GM12878 (cell line): Measurements from ENCODE around the gene PLCB4. TPM values are rescaled to one million over a fixed set of nuclear protein-coding genes. Genes with fewer than 3 reads are reported as not detected.

Experiments used
- ATAC-seq: fragments of 200-7000 bp; cut with Tn5 transposase; 3 replicates; pipeline ENCODE4 v1.9.1; 2020; ENCODE audit warnings: mild to moderate bottlenecking, moderate library complexity
- BruUV-seq: library from RNA; stranded (reverse); fragments of 400-500 nt; replicated peaks from 2 replicates; lab custom pipeline; 2021; lab: Mats Ljungman, UMichigan
- CTCF ChIA-PET: fragments of 300-600 bp; sonication (Branson Sonifier 250); formaldehyde crosslinking; extraction: SDS; loops from one replicate; lab custom pipeline; 2021; ENCODE audit warnings: inconsistent platforms; lab: Yijun Ruan, JAX
- POLR2A ChIA-PET: fragments of 350-600 bp; formaldehyde crosslinking; extraction: SDS; loops from one replicate; lab custom pipeline; 2021; ENCODE audit warnings: inconsistent platforms; lab: Charles Lee
- RAD21 ChIA-PET: fragments of 300-600 bp; sonication (Branson Sonifier 250); formaldehyde crosslinking; loops from one replicate; lab custom pipeline; 2023; ENCODE audit warnings: antibody characterized with exemption; ENCODE audit not compliant: unreplicated experiment; lab: Charles Lee
- SMC1A ChIA-PET: fragments of 300-600 bp; sonication (Branson Sonifier 250); formaldehyde crosslinking; loops from one replicate; lab custom pipeline; 2023; ENCODE audit not compliant: unreplicated experiment, uncharacterized antibody; lab: Charles Lee
- DNase-seq: peaks from one replicate; pipeline ENCODE4 v3.0.0-alpha.2; 2011; ENCODE audit warnings: low read depth, low spot score
- FAIRE-seq: peaks from 3 replicates; lab custom pipeline; 2011; peaks lifted over from hg19 to GRCh38; lab: Jason Lieb, UNC
- H2AFZ ChIP-seq: 2 replicates; pipeline ENCODE4 v1.6.0; 2011; ENCODE audit warnings: low read depth, low read length, control low read depth; ENCODE audit not compliant: control insufficient read depth
- H3K27ac ChIP-seq: 2 replicates; pipeline ENCODE4 v1.5.1; 2011; ENCODE audit warnings: control low read depth; ENCODE audit not compliant: control insufficient read depth, insufficient read depth
- H3K27me3 ChIP-seq, 2 experiments: replicated peaks in 1 of 2; 2 replicates each; pipeline versions ENCODE4 v1.6.0 to v1.6.1; 2011; ENCODE audit warnings: low read length in 1 of 2; ENCODE audit not compliant: control insufficient read depth in 2 of 2, insufficient read depth in 2 of 2
- H3K36me3 ChIP-seq, 2 experiments: 2 replicates each; pipeline ENCODE4 v1.5.1; 2011; ENCODE audit warnings: low read length in 1 of 2; ENCODE audit not compliant: control insufficient read depth in 2 of 2, insufficient read depth in 2 of 2
- H3K4me1 ChIP-seq: 2 replicates; pipeline ENCODE4 v1.6.1; 2011; ENCODE audit warnings: mild to moderate bottlenecking, low read length, moderate library complexity, mixed read lengths; ENCODE audit not compliant: control insufficient read depth, insufficient read depth
- H3K4me2 ChIP-seq: 2 replicates; pipeline ENCODE4 v1.6.0; 2011; ENCODE audit warnings: control low read depth; ENCODE audit not compliant: control insufficient read depth, insufficient read depth
- H3K4me3 ChIP-seq: fragments of 200-600 bp; sonication (generic); 2 replicates; pipeline ENCODE4 v1.5.1; 2016
- H3K79me2 ChIP-seq: 2 replicates; pipeline ENCODE4 v1.6.0; 2011; ENCODE audit warnings: low read length; ENCODE audit not compliant: control insufficient read depth, insufficient read depth
- H3K9ac ChIP-seq: 2 replicates; pipeline ENCODE4 v1.8.0; 2011; ENCODE audit warnings: low read length, control low read depth, mixed read lengths; ENCODE audit not compliant: control insufficient read depth, insufficient read depth
- H3K9me3 ChIP-seq: replicated peaks from 3 replicates; pipeline ENCODE4 v1.5.1; 2011; ENCODE audit warnings: mild to moderate bottlenecking, low read length; ENCODE audit not compliant: control insufficient read depth, insufficient read depth
- H4K20me1 ChIP-seq: 2 replicates; pipeline ENCODE4 v1.6.0; 2011; ENCODE audit not compliant: control insufficient read depth, insufficient read depth
- CREM ChIP-seq: IDR thresholded peaks from 2 replicates; pipeline ENCODE4 v1.6.1; 2014; ENCODE audit warnings: antibody characterized with exemption, low read depth
- EP300 ChIP-seq, 2 experiments: fragments of 150-350 bp in 1 of 2; IDR thresholded peaks; 2 replicates each; pipeline ENCODE4 v1.6.1; 2011 to 2012; ENCODE audit warnings: low read depth in 2 of 2, low read length in 2 of 2, borderline replicate concordance in 1 of 2, improper control_type of control experiment in 1 of 2, inconsistent platforms in 1 of 2; ENCODE audit not compliant: control insufficient read depth in 1 of 2
- ESRRA ChIP-seq: IDR thresholded peaks from 2 replicates; pipeline ENCODE4 v1.6.1; 2012; ENCODE audit warnings: mild to moderate bottlenecking, low read length, improper control_type of control experiment
- IRF4 ChIP-seq: IDR thresholded peaks from 2 replicates; pipeline ENCODE4 v1.6.1; 2011; ENCODE audit warnings: low read depth, low read length
- LARP7 ChIP-seq: fragments of 450-650 bp; IDR thresholded peaks from 2 replicates; pipeline ENCODE4 v1.6.1; 2017; ENCODE audit warnings: mild to moderate bottlenecking
- MEF2B ChIP-seq: fragments of 450-650 bp; IDR thresholded peaks from 2 replicates; pipeline ENCODE4 v1.6.1; 2018; ENCODE audit warnings: mild to moderate bottlenecking, moderate library complexity; ENCODE audit not compliant: partially characterized antibody, poor library complexity, severe bottlenecking
- NFIC ChIP-seq: IDR thresholded peaks from 2 replicates; pipeline ENCODE4 v1.6.1; 2012; ENCODE audit warnings: low read depth, mild to moderate bottlenecking, inconsistent platforms, low read length, moderate library complexity
- RB1 ChIP-seq: fragments of 450-650 bp; formaldehyde crosslinking; IDR thresholded peaks from 2 replicates; pipeline ENCODE4 v1.6.1; 2017; ENCODE audit warnings: mild to moderate bottlenecking, borderline replicate concordance
- SRF ChIP-seq, 2 experiments: IDR thresholded peaks; 2 replicates each; pipeline ENCODE4 v1.6.1; 2011; ENCODE audit warnings: low read depth in 2 of 2, low read length in 2 of 2, mild to moderate bottlenecking in 1 of 2, moderate library complexity in 1 of 2
- SUPT20H ChIP-seq: IDR thresholded peaks from 2 replicates; pipeline ENCODE4 v1.6.1; 2011; ENCODE audit warnings: low read depth, mild to moderate bottlenecking, low read length, moderate library complexity, borderline replicate concordance; ENCODE audit not compliant: control insufficient read depth
- SUZ12 ChIP-seq: fragments of 200-600 bp; sonication (generic); IDR thresholded peaks from one replicate; pipeline ENCODE4 v1.6.1; 2018; ENCODE audit warnings: antibody characterized with exemption, mild to moderate bottlenecking; ENCODE audit not compliant: unreplicated experiment
- YBX1 ChIP-seq: fragments of 450-650 bp; IDR thresholded peaks from 2 replicates; pipeline ENCODE4 v1.6.1; 2016; ENCODE audit warnings: antibody characterized with exemption
- ZNF274 ChIP-seq: IDR thresholded peaks from one replicate; pipeline ENCODE4 v1.8.0; 2011; ENCODE audit not compliant: insufficient read length, insufficient read depth
- ZNF384 ChIP-seq: IDR thresholded peaks from 2 replicates; pipeline ENCODE4 v1.6.1; 2012; ENCODE audit warnings: low read depth, mild to moderate bottlenecking, low read length, improper control_type of control experiment, borderline replicate concordance
- WGBS: methylation state at CpG from one replicate; pipeline ENCODE4 v1.1.6; 2016; ENCODE audit warnings: low lambda C conversion rate; ENCODE audit not compliant: insufficient replicate concordance, insufficient coverage; ENCODE audit errors: missing lambda C conversion rate; 5-methylcytosine and 5-hydroxymethylcytosine counted together
- in situ Hi-C: fragments of 300-500 bp; cut with MboI; formaldehyde crosslinking; loops from 9 replicates; pipeline ENCODE4 v1.14.3; 2018; ENCODE audit warnings: mixed read lengths
- intact Hi-C: fragments of 100-400 bp; cut with micrococcal nuclease; formaldehyde crosslinking; loops from one replicate; pipeline ENCODE4 v1.14.2; 2022; ENCODE audit not compliant: unreplicated experiment
- polyA plus RNA-seq, 11 experiments: library from polyadenylated mRNA; depleted of rRNA in 4 of 11; unstranded in 6 of 11; stranded (reverse) in 5 of 11; fragments of >200 nt; fragmentation: Nextera tagmentation in 4 of 11; fragmentation: Illumina TruSeq in 1 of 11; extraction: Ambion mirVana in 4 of 11; extraction: Trizol in 1 of 11; gene quantifications; 1 replicate in 1 of 11; 2 replicates in 10 of 11; pipeline versions ENCODE4 v1.2.1 to v1.2.3, GENCODE V29; 2011 to 2016; ENCODE audit warnings: inconsistent platforms in 2 of 11, missing spikeins in 2 of 11, low read depth in 1 of 11
- total RNA-seq, 4 experiments: library from RNA; depleted of rRNA in 3 of 4; stranded (reverse); fragments of >200 nt in 3 of 4; fragmentation: Illumina TruSeq in 1 of 4; extraction: Trizol in 1 of 4; gene quantifications; 2 replicates each; pipeline versions ENCODE4 v1.2.1 to v1.2.3, GENCODE V29; 2013 to 2021
- TF ChIP-seq, protein P1 (sequence below): IDR thresholded peaks from 2 replicates; pipeline ENCODE4 v1.6.1; 2012; ENCODE audit warnings: low read depth, low read length, improper control_type of control experiment
- TF ChIP-seq, protein P2 (sequence below): fragments of 450-650 bp; IDR thresholded peaks from 2 replicates; pipeline ENCODE4 v1.6.1; 2017; ENCODE audit warnings: antibody characterized with exemption, mild to moderate bottlenecking, moderate library complexity

Gene PLCB4
- total and polyA plus RNA-seq, 10 of the 15 experiments (the other 5 are each of a cell fraction or from before 2014, with no cell fraction given), result not detected

DNA sequence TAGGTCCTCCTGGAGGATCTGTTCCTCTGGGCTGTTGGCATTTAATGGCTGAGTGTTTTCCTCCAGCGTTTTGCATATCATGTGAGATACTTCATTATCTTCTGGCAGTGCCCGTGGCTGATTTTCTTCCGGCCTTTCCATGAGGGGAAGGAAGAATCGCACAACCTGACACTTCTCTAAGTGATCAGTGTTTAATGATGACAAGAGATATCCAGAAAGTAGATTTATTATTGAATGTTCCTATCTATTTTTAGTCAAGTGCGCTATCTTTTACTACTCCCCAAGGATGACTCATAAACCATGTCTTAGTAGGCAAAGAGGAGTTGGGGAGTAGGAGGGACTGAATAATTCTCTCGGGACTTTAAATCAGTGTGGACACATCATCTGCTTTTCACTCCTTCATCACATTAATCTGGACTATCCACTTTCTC is 149.7 kb downstream of the PLCB4 start:
- no peak overlapping the region for H3K4me3 ChIP-seq
- no peaks in the 10 kb centered on the region for H3K36me3 ChIP-seq
- WGBS, result 39% methylated on average over 6 of the region's 6 CpGs
- in situ Hi-C loops, result no loop called here
- intact Hi-C loops, result no loop called here
- no peak overlapping the region for H3K4me2 ChIP-seq
- RAD21 ChIA-PET, result no interaction called here
- TF ChIP-seq SUZ12, result no peak
- TF ChIP-seq ZNF384, result no peak
- no peak for TF ChIP-seq NFIC
- TF ChIP-seq, protein P1, sequence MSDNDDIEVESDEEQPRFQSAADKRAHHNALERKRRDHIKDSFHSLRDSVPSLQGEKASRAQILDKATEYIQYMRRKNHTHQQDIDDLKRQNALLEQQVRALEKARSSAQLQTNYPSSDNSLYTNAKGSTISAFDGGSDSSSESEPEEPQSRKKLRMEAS, result no peak
- no peak for TF ChIP-seq EP300 (IDR thresholded peaks at IDR 0.05; ENCODE audit: borderline replicate concordance in 1 of 2, control insufficient read depth in 1 of 2, low read depth in 2 of 2, low read length in 2 of 2)
- no peak for TF ChIP-seq ESRRA
- no peak for TF ChIP-seq ZNF274
- TF ChIP-seq, protein P2, sequence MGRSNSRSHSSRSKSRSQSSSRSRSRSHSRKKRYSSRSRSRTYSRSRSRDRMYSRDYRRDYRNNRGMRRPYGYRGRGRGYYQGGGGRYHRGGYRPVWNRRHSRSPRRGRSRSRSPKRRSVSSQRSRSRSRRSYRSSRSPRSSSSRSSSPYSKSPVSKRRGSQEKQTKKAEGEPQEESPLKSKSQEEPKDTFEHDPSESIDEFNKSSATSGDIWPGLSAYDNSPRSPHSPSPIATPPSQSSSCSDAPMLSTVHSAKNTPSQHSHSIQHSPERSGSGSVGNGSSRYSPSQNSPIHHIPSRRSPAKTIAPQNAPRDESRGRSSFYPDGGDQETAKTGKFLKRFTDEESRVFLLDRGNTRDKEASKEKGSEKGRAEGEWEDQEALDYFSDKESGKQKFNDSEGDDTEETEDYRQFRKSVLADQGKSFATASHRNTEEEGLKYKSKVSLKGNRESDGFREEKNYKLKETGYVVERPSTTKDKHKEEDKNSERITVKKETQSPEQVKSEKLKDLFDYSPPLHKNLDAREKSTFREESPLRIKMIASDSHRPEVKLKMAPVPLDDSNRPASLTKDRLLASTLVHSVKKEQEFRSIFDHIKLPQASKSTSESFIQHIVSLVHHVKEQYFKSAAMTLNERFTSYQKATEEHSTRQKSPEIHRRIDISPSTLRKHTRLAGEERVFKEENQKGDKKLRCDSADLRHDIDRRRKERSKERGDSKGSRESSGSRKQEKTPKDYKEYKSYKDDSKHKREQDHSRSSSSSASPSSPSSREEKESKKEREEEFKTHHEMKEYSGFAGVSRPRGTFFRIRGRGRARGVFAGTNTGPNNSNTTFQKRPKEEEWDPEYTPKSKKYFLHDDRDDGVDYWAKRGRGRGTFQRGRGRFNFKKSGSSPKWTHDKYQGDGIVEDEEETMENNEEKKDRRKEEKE, result no peak
- no peak for TF ChIP-seq RB1
- no peak for TF ChIP-seq SRF (IDR thresholded peaks at IDR 0.05; ENCODE audit: low read depth in 2 of 2, low read length in 2 of 2)
- no peak for TF ChIP-seq SUPT20H
- no peak for TF ChIP-seq IRF4
- TF ChIP-seq YBX1, result no peak
- TF ChIP-seq MEF2B, result no peak
- no peak for TF ChIP-seq CREM
- TF ChIP-seq LARP7, result no peak
- no peak overlapping the region for H2AFZ ChIP-seq
- no peaks in the 10 kb centered on the region for H3K27me3 ChIP-seq
- no peak overlapping the region for H3K27ac ChIP-seq
- H3K9ac ChIP-seq, result no peak overlapping the region
- H4K20me1 ChIP-seq, result no peaks in the 10 kb centered on the region
- H3K79me2 ChIP-seq, result no peaks in the 10 kb centered on the region
- no TSS peak for BruUV-seq
- H3K9me3 ChIP-seq, result no peaks in the 10 kb centered on the region
- FAIRE-seq (no peak), ATAC-seq (no peak), DNase-seq (no peak)
- POLR2A ChIA-PET, result no interaction called here
- no peaks in the 10 kb centered on the region for H3K4me1 ChIP-seq
- SMC1A ChIA-PET, result no interaction called here
- CTCF ChIA-PET, result no interaction called here
